GM13976 (cell line): ENCODE data around the gene OR2AT4.

Experiments
- DNase-seq: peaks from one replicate; pipeline ENCODE4 v3.0.0; 2012; ENCODE audit warnings: low spot score
- CTCF ChIP-seq: IDR thresholded peaks from 2 replicates; pipeline ENCODE4 v1.5.1; 2012; ENCODE audit warnings: borderline replicate concordance, mild to moderate bottlenecking; ENCODE audit not compliant: insufficient read depth; ENCODE audit errors: extremely low read depth, missing control alignments, control extremely low read depth
- in situ Hi-C: fragments of 300-500 bp; cut with MboI; formaldehyde crosslinking; loops from one replicate; pipeline ENCODE4 v1.12.0; 2022; ENCODE audit warnings: low sequenced_read_pairs, mixed read lengths, inconsistent platforms; ENCODE audit not compliant: unreplicated experiment

OR2AT4 gene

GRCh38 chr11:75141166-75141565 is 44.5 kb upstream of the OR2AT4 start:
- in situ Hi-C loops: loop anchor here (10.0 kb wide), 1 partner anchor 64 kb away; no protein-coding TSS in a partner anchor
- no peak for TF ChIP-seq CTCF
- no peak for DNase-seq

DNA sequence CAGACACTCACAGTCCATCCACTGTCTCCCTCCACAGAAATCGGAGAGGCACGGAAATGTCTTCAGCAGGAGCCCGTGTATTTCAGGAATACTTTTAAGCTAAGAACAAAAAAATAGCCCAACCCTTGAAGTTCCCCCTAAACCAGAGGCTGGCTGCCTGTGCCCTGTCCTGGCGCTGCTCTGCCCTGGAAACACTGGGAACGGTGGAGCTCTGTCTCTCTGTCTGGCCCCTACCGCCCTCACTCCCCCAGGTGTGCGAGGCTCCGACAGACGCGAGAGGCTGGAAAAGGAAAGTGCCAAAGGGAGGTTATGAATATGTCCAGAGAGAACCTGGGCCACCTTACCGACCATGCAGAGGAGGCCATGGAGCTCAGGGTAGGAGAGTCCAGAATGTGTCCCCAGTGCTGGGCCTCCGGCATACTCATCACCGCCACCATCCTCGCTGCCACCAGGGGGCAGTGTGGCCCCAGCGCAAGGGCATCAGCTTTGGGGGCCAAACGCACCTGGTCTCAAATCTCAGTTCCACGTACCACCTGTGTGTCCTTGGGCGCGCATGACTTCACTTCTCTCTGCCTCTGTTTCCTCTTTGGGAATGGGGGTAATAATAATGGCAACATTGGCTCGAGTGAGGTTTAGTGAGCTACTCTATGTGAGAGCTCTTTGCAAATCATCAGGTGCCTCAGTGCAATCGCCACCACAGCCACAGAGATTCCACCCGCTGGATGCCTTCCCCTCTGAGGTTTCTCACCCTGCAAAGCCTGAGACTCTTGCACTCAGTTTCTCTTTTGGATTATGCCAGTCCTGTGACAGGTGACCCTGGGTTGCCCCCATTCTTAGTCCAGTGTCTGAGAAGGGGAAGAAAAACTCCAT is 43.8 kb upstream of the OR2AT4 start:
- TF ChIP-seq CTCF: peak; percentile 87
- DNase-seq: peak; percentile 84

GRCh38 chr11:75135651-75136050 is 39.0 kb upstream of the OR2AT4 start:
- TF ChIP-seq CTCF: no peak
- in situ Hi-C loops: no loop called here

More for the DNA sequence above, 43.8 kb upstream of the OR2AT4 start:
- in situ Hi-C loops: loop anchor here (10.0 kb wide), 1 partner anchor 64 kb away; no protein-coding TSS in a partner anchor

DNA sequence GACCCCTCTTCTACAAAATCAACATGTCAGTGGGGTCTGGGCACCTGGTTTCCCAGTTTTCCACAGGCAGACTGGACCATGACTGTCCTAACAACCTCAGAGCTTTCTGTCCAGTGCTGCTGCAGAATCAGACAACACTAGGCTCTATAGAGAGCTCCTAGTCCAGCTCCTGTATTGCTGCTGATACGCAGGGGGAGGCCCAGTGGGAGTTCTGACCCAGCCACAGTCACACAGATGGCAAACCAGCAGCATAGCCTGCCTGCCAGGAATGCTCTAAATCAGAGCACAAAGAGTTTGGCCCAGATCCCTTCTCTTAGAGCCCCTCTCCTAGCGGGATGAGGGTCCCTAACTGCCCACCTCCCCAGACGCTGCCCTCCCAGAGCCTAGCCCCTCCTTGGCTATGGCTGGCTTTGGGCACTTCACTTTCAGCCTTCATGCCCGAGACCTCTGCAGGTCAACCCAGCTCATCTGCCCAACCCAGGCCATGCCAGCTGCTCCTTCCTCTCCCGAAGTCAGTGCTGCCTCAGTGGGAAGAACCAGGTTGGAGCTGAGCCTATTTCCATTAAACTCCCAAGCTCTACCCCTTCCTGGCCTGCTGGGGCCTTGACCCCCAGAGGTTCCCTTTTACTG is 38.5 kb upstream of the OR2AT4 start:
- in situ Hi-C loops: no loop called here
- TF ChIP-seq CTCF: no peak

More at GRCh38 chr11:75135651-75136050, 39.0 kb upstream of the OR2AT4 start:
- DNase-seq: no peak

DNA sequence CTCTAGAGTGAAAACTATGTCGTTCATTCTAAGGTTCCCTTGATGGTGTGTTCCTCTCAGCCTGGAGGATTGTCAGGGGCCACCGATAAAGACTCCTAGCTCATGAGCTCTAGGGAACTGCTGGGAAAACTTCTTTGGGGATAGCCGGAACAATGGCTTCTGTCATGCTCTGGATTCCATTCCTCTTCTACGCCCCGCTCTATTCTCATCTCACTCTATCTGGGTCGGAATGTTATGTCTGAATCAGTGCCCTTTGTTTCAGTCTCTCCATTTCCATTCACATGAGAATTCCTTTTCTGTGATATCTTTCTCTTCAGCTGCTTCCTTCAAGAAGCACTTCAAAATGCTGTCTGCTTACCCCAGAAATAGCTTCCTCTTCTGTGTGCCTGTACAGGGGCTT is 37.3 kb upstream of the OR2AT4 start:
- TF ChIP-seq CTCF: no peak
- no peak for DNase-seq
- in situ Hi-C loops: no loop called here

More for the DNA sequence above, 38.5 kb upstream of the OR2AT4 start:
- DNase-seq: no peak

- no peak for TF ChIP-seq CTCF
- DNase-seq: no peak
- in situ Hi-C loops: no loop called here
Observed at GRCh38 chr11:75132080-75132479, 35.4 kb upstream of the OR2AT4 start.
